Measurements from ENCODE around the gene POLR1E. TPM values are rescaled to one million over a fixed set of nuclear protein-coding genes. Genes with fewer than 3 reads are reported as not detected.

The POLR1E gene
- total RNA-seq, 1 experiment from 2014 or later: 45.8 TPM

GRCh38 chr9:37508834-37509206, 23.1 kb downstream of the POLR1E start:
- H2BK15ac ChIP-seq (ENCODE audit: low read depth, low read length): no peak overlapping the region
- no peak overlapping the region for H4K91ac ChIP-seq (ENCODE audit: insufficient read length, low read depth, low read length)
- no peak overlapping the region for H3K56ac ChIP-seq (ENCODE audit: insufficient read length, low read depth, low read length)
- no peak overlapping the region for H3K27ac ChIP-seq (ENCODE audit: insufficient read length, low read depth, low read length)
- no peaks in the 10 kb centered on the region for H3K79me1 ChIP-seq (ENCODE audit: insufficient read depth, low read depth, low read length, poor library complexity, severe bottlenecking)
- H3K4me2 ChIP-seq (ENCODE audit: insufficient read depth, insufficient read length, low read length): no peak overlapping the region
- no peak overlapping the region for H2BK20ac ChIP-seq (ENCODE audit: low read depth, low read length, poor library complexity, severe bottlenecking)
- H3T11ph ChIP-seq (ENCODE audit: low read length): no peak overlapping the region
- Mint-ChIP-seq H3K9me3 (no peaks in the 10 kb centered on the region), H3K27ac (peak overlapping the region in 2 of 3 experiments; percentile 0 to 83; a peak in 2 of 7 replicates), H3K27me3 (ENCODE audit: low read depth) (no peaks in the 10 kb centered on the region; the same call in 1 of the 2 replicates), H3K4me1 (0 out of 4 replicates have a peak, but pooled peaks cover 0 to 2% of the 10 kb centered on the region in 2 experiments), H3K4me3 (no peak overlapping the region), H3K36me3 (ENCODE audit: insufficient read depth in 1 of 3, low read depth in 3 of 3) (peaks cover 11 to 43% (median 12%) of the 10 kb centered on the region in 3 experiments; a peak in 6 of 7 replicates)
- H4K8ac ChIP-seq (replicated peaks; ENCODE audit: insufficient read length, low read depth, low read length): no peak overlapping the region
- H3K9ac ChIP-seq (ENCODE audit: extremely low read depth, insufficient read length, low read length): no peak overlapping the region
- no peak overlapping the region for H3K14ac ChIP-seq (ENCODE audit: insufficient read depth, low read length)
- DNase-seq: no peak
- H3K79me2 ChIP-seq (ENCODE audit: insufficient read depth, low read length): no peaks in the 10 kb centered on the region
- WGBS (ENCODE audit: extremely low coverage, insufficient read length, low lambda C conversion rate): no CpG with 5 or more reads among the region's 3 CpGs
- H3K18ac ChIP-seq (ENCODE audit: insufficient read length, low read depth, low read length): no peak overlapping the region
- H2BK5ac ChIP-seq (ENCODE audit: insufficient read length, low read length): no peak overlapping the region
- H3K27me3 ChIP-seq (ENCODE audit: insufficient read depth, low read length): no peaks in the 10 kb centered on the region
- no peak overlapping the region for H2AFZ ChIP-seq (ENCODE audit: low read length)
- TF ChIP-seq CTCF (conservative IDR thresholded peaks at IDR 0.05): no peak
- no peaks in the 10 kb centered on the region for H3K9me3 ChIP-seq (ENCODE audit: control insufficient read depth, low read depth, low read length)
- H3K23me2 ChIP-seq (ENCODE audit: insufficient read length, low read depth, low read length, poor library complexity, severe bottlenecking): no peaks in the 10 kb centered on the region
- H2BK12ac ChIP-seq (ENCODE audit: insufficient read length, low read depth, low read length): no peak overlapping the region
- H3K4me1 ChIP-seq (ENCODE audit: insufficient read depth, low read length): no peaks in the 10 kb centered on the region
- no peaks in the 10 kb centered on the region for H4K20me1 ChIP-seq (ENCODE audit: control insufficient read depth, insufficient read depth, insufficient read length)
- H3K23ac ChIP-seq (ENCODE audit: insufficient read length, low read depth, low read length): no peak overlapping the region
- H3K4ac ChIP-seq (ENCODE audit: low read depth, low read length): no peak overlapping the region
- H2BK120ac ChIP-seq (ENCODE audit: low read depth, low read length, poor library complexity, severe bottlenecking): no peak overlapping the region
- no peak overlapping the region for H2AK5ac ChIP-seq (ENCODE audit: insufficient read length, low read length)
- H4K5ac ChIP-seq (ENCODE audit: insufficient read length, low read depth, low read length): no peak overlapping the region
